IMR-90 (cell line): ENCODE results near the gene KCNMA1. TPM values are rescaled to one million over a fixed set of nuclear protein-coding genes. Genes with fewer than 3 reads are reported as not detected.

Source experiments
- ATAC-seq: fragments of 200-7000 bp; cut with Tn5 transposase; 2 replicates; pipeline ENCODE4 v1.9.1; 2020; ENCODE audit warnings: low read depth, mild to moderate bottlenecking, moderate library complexity
- BruUV-seq: library from RNA; stranded (reverse); fragments of 400-500 nt; replicated peaks from 2 replicates; lab custom pipeline; 2021; lab: Mats Ljungman, UMichigan
- CTCF ChIA-PET: fragments of 300-600 bp; formaldehyde crosslinking; extraction: SDS; loops from one replicate; lab custom pipeline; 2021; ENCODE audit warnings: antibody characterized with exemption; lab: Yijun Ruan, JAX
- POLR2A ChIA-PET: fragments of 300-600 bp; sonication (Branson Sonifier 250); formaldehyde crosslinking; loops from one replicate; lab custom pipeline; 2022; ENCODE audit warnings: antibody characterized with exemption; ENCODE audit not compliant: unreplicated experiment; lab: Charles Lee
- DNase-seq: peaks from one replicate; pipeline ENCODE4 v3.0.0; 2013
- H2AFZ ChIP-seq: replicated peaks from 2 replicates; pipeline ENCODE3; 2013; ENCODE audit warnings: low read length, mild to moderate bottlenecking; ENCODE audit not compliant: poor library complexity
- H2AK5ac ChIP-seq: 2 replicates; pipeline ENCODE4 v1.6.1; 2013; ENCODE audit warnings: low read depth, low read length, inconsistent platforms
- H2AK9ac ChIP-seq: replicated peaks from 2 replicates; pipeline ENCODE3; 2013; ENCODE audit warnings: mild to moderate bottlenecking, low read depth, low read length, moderate library complexity; ENCODE audit not compliant: poor library complexity
- H2BK120ac ChIP-seq: 2 replicates; pipeline ENCODE4 v1.6.1; 2013; ENCODE audit warnings: low read depth, low read length, inconsistent platforms
- H2BK15ac ChIP-seq: 3 replicates; pipeline ENCODE4 v1.6.1; 2013; ENCODE audit warnings: low read depth, low read length, inconsistent platforms
- H2BK20ac ChIP-seq: 2 replicates; pipeline ENCODE4 v1.6.1; 2013; ENCODE audit warnings: low read depth, mild to moderate bottlenecking, inconsistent platforms, low read length, moderate library complexity
- H2BK5ac ChIP-seq: 2 replicates; pipeline ENCODE4 v1.6.1; 2013; ENCODE audit warnings: mild to moderate bottlenecking, low read depth, low read length, inconsistent platforms; ENCODE audit not compliant: poor library complexity, severe bottlenecking
- H3K14ac ChIP-seq: replicated peaks from 2 replicates; pipeline ENCODE4 v1.6.1; 2013; ENCODE audit warnings: low read depth, low read length, inconsistent platforms
- H3K18ac ChIP-seq: 2 replicates; pipeline ENCODE4 v1.6.1; 2013; ENCODE audit warnings: low read depth, low read length, control low read depth
- H3K23ac ChIP-seq: 2 replicates; pipeline ENCODE4 v1.6.1; 2013; ENCODE audit warnings: low read depth, low read length, inconsistent platforms
- H3K27ac ChIP-seq: 2 replicates; pipeline ENCODE4 v1.5.1; 2013; ENCODE audit warnings: mild to moderate bottlenecking, control low read depth, low read length; ENCODE audit not compliant: insufficient read depth
- H3K27me3 ChIP-seq: 2 replicates; pipeline ENCODE4 v1.6.1; 2013; ENCODE audit warnings: low read length; ENCODE audit not compliant: control insufficient read depth, insufficient read depth
- H3K36me3 ChIP-seq: 2 replicates; pipeline ENCODE4 v1.6.1; 2013; ENCODE audit warnings: low read length, mixed read lengths; ENCODE audit not compliant: control insufficient read depth, insufficient read depth
- H3K4ac ChIP-seq: 2 replicates; pipeline ENCODE4 v1.6.1; 2013; ENCODE audit warnings: low read depth, low read length, inconsistent platforms
- H3K4me1 ChIP-seq: 2 replicates; pipeline ENCODE4 v1.6.1; 2013; ENCODE audit warnings: low read length, mixed read lengths; ENCODE audit not compliant: control insufficient read depth, insufficient read depth
- H3K4me2 ChIP-seq: 2 replicates; pipeline ENCODE4 v1.6.1; 2013; ENCODE audit warnings: low read depth, mild to moderate bottlenecking, control low read depth, low read length, moderate library complexity
- H3K4me3 ChIP-seq: 2 replicates; pipeline ENCODE4 v1.5.1; 2013; ENCODE audit warnings: low read depth, mild to moderate bottlenecking, control low read depth, low read length, moderate library complexity; ENCODE audit not compliant: insufficient read depth
- H3K56ac ChIP-seq: 2 replicates; pipeline ENCODE4 v1.6.1; 2013; ENCODE audit warnings: low read length, inconsistent platforms; ENCODE audit not compliant: insufficient read depth; ENCODE audit errors: extremely low read depth
- H3K79me1 ChIP-seq, 2 experiments: 2 replicates each; pipeline ENCODE4 v1.6.1; 2013; ENCODE audit warnings: low read length in 2 of 2, inconsistent platforms in 1 of 2, low read depth in 1 of 2
- H3K9ac ChIP-seq: 2 replicates; pipeline ENCODE4 v1.6.1; 2013; ENCODE audit warnings: low read depth, low read length, control low read depth
- H3K9me1 ChIP-seq: 2 replicates; pipeline ENCODE4 v1.6.1; 2013; ENCODE audit warnings: low read length, inconsistent platforms; ENCODE audit not compliant: insufficient read depth
- H3K9me3 ChIP-seq: 2 replicates; pipeline ENCODE4 v1.6.1; 2013; ENCODE audit warnings: low read length; ENCODE audit not compliant: control insufficient read depth, insufficient read depth
- H4K20me1 ChIP-seq: 2 replicates; pipeline ENCODE4 v1.6.1; 2013; ENCODE audit warnings: low read length, inconsistent platforms; ENCODE audit not compliant: insufficient read depth
- H4K5ac ChIP-seq: 2 replicates; pipeline ENCODE4 v1.6.1; 2013; ENCODE audit warnings: mild to moderate bottlenecking, low read depth, low read length, control low read depth
- H4K8ac ChIP-seq, 2 experiments: 2 replicates each; pipeline ENCODE4 v1.6.1; 2013; ENCODE audit warnings: low read depth in 2 of 2, low read length in 2 of 2, control low read depth in 1 of 2, inconsistent platforms in 1 of 2
- H4K91ac ChIP-seq: 2 replicates; pipeline ENCODE4 v1.6.1; 2013; ENCODE audit warnings: low read depth, low read length, inconsistent platforms; ENCODE audit not compliant: insufficient read depth
- MXI1 ChIP-seq: IDR thresholded peaks from 2 replicates; pipeline ENCODE4 v1.6.1; 2012; ENCODE audit warnings: low read depth, mild to moderate bottlenecking, low read length, moderate library complexity, borderline replicate concordance
- POLR2A ChIP-seq: IDR thresholded peaks from 2 replicates; pipeline ENCODE4 v1.6.1; 2012; ENCODE audit warnings: mild to moderate bottlenecking, low read depth, low read length
- SMC3 ChIP-seq: fragments of 150-350 bp; IDR thresholded peaks from 2 replicates; pipeline ENCODE4 v1.6.1; 2016; ENCODE audit warnings: low read depth, mild to moderate bottlenecking, antibody characterized with exemption, low read length, moderate library complexity
- WGBS, 2 experiments: methylation state at CpG; one replicate each; pipeline versions ENCODE4 v1.1.5 to v1.1.7; 2013; ENCODE audit warnings: missing lambda C conversion rate in 2 of 2; ENCODE audit not compliant: insufficient read length in 1 of 2; ENCODE audit errors: extremely low coverage in 2 of 2; 5-methylcytosine and 5-hydroxymethylcytosine counted together
- dilution Hi-C: fragments of 300-500 bp; cut with HindIII; formaldehyde crosslinking; loops from one replicate; pipeline ENCODE4 v1.14.3; 2018; ENCODE audit warnings: low sequenced_read_pairs; ENCODE audit not compliant: unreplicated experiment
- in situ Hi-C: fragments of 300-500 bp; cut with MboI; formaldehyde crosslinking; loops from 3 replicates; pipeline ENCODE4 v1.14.3; 2019; ENCODE audit warnings: low sequenced_read_pairs, inconsistent platforms, mixed read lengths
- intact Hi-C: fragments of 100-400 bp; cut with micrococcal nuclease; formaldehyde crosslinking; loops from 2 replicates; pipeline ENCODE4 v1.10.0; 2022
- polyA plus RNA-seq, 3 experiments: library from polyadenylated mRNA; depleted of rRNA; stranded (reverse); fragments of >200 nt; gene quantifications; 2 replicates each; pipeline ENCODE4 v1.2.3, GENCODE V29; 2012; ENCODE audit warnings: low replicate concordance in 1 of 3
- total RNA-seq: library from RNA; depleted of rRNA; stranded (reverse); fragments of >200 nt; gene quantifications from 2 replicates; pipeline ENCODE4 v1.2.3, GENCODE V29; 2012

The KCNMA1 gene
- total and polyA plus RNA-seq, 2 of the 4 experiments (the other 2 are of a cell fraction): 25.6 to 29.6 TPM

GRCh38 chr10:77577666-77578229 lies 59.9 kb downstream of the KCNMA1 start:
- in situ Hi-C loops (no loop called here), intact Hi-C loops (no loop called here), dilution Hi-C loops (no loop called here)
- Histone ChIP-seq H3K18ac (no peak overlapping the region), H3K4me3 (no peak overlapping the region), H3K36me3 (no peaks in the 10 kb centered on the region), H3K27ac (no peak overlapping the region), H3K79me1 (peaks cover 0 to 15% of the 10 kb centered on the region in 2 experiments; a peak in 1 of 4 replicates), H2AK5ac (peak overlapping the region; percentile 24; the same call in 1 of the 2 replicates), H4K20me1 (no peaks in the 10 kb centered on the region), H2AK9ac (no peak overlapping the region), H3K4ac (no peak overlapping the region; the same call in 1 of the 2 replicates), H3K4me1 (peaks cover 5% of the 10 kb centered on the region), H3K14ac (no peak overlapping the region), H3K9me1 (peaks cover 21% of the 10 kb centered on the region), H2BK15ac (no peak overlapping the region), H3K4me2 (no peak overlapping the region), H3K56ac (no peak overlapping the region), H2BK20ac (no peak overlapping the region), H2BK5ac (no peak overlapping the region), H3K9me3 (no peaks in the 10 kb centered on the region), H2BK120ac (no peak overlapping the region), H3K27me3 (no peaks in the 10 kb centered on the region), H4K8ac (no peak overlapping the region), H4K91ac (no peak overlapping the region), H3K9ac (no peak overlapping the region), H4K5ac (no peak overlapping the region), H2AFZ (no peak overlapping the region), H3K23ac (no peak overlapping the region)
- no TSS peak for BruUV-seq
- no CpG with 5 or more reads among the region's 1 CpG for WGBS, 2 experiments
- ChIA-PET POLR2A (no interaction called here), CTCF (interaction anchor here (0.9 kb wide), 1 partner anchor 13 kb away, joined by 3 read pairs; no protein-coding TSS in a partner anchor)
- TF ChIP-seq SMC3 (no peak), MXI1 (no peak), POLR2A (no peak)
- ATAC-seq: no peak
- no peak for DNase-seq
